Left renal pelvis (tissue), 4 donors: ENCODE data around the gene SLC25A13. TPM values are rescaled to one million over a fixed set of nuclear protein-coding genes. Genes with fewer than 3 reads are reported as not detected.
"Not testable (repeated sequence)": the region's sequence is repeated elsewhere in the genome, so short reads cannot be mapped to it uniquely, and the experiment has no call there.

ENCODE experiments used
- DNase-seq, 4 donors: peaks; one replicate each; pipeline ENCODE4 v3.0.0-alpha.2; 2013; ENCODE audit warnings: low read depth in 4 of 4, low spot score in 3 of 4
- polyA plus RNA-seq, 4 donors: library from polyadenylated mRNA; unstranded; fragments of 120-200 nt; gene quantifications; one replicate each; pipeline ENCODE4 v1.2.1, GENCODE V29; 2013; ENCODE audit not compliant: insufficient read length in 4 of 4

The SLC25A13 gene
- polyA plus RNA-seq, 4 donors, result 21.5 to 41.6 (median 41.0) TPM

DNA sequence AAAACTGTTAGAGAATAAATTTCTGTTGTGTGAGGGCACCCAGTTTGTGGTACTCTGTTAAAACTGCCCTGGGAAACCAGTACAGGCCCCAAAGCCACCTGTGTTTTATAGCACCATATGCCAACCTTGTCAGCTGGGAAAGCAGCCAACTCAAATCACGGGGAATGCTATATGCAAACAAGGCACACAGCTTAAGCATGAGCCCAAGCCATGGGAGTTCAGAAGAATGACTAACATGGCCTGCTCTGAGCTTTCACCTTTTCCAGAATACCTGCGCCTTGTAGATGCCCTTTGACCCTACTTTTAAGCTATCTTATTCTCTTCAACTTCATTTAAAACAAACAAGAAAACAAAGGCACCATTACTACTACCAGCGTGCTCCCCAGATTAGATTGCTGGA is 5.5 kb upstream of the SLC25A13 start:
- DNase-seq, result no peak

GRCh38 chr7:96326752-96327151 is 4.9 kb upstream of the SLC25A13 start:
- not testable (repeated sequence) for DNase-seq

GRCh38 chr7:96322847-96323461 is 1.1 kb upstream of the SLC25A13 start:
- DNase-seq, result no peak

GRCh38 chr7:96322373-96322695 is 436 bp upstream of the SLC25A13 start:
- DNase-seq, result no peak

DNA sequence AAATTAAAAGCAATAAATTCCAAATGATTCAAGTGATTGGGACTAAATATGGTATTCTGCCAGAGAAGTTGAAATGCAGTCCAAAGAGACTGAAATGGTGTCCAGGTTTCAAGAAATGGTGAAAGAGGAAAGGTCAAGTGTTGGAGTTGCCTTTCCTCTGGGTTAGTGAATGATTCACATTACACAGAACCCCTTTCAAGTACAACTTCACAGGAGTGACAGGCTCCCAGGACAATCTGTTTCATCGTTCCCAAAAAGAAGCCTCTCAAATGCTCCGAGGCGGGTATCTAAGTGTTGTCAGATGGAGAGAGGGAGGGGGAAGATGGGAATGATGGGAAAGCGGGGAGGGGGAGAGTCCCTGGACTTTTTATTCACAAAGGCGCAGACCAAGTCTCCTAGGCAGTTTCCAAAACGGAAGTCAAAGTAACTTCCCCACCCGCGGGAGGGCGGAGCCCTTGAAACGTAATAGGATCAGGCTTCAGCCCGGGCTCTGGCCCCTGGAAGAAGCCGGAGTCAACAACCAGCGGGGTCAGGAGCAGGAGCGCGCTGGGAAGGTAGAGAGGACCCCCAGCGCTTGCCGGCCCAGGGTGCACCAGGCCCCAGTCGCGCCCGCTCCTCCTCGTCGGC is 754 bp downstream of the SLC25A13 start:
- DNase-seq, result peak; percentile 74 to 87 (median 82)

DNA sequence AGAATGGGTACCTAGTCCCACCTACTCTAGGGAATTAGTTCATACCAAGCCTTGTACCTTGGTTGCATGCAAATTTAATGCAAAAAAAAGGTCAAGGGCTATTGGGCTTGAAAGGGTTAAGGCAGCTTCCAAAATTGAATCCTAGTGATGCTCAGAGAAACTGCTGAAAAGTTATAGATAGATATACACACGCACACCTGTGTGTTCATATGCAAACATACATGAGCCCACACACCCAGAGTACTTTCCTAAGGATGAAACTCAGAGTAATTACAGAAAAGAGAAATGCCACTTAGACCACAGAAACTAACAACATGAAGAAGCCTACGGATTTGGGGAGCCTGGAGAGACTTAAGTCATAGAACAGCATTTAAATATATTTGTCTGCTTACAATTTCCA is 1.5 kb downstream of the SLC25A13 start:
- DNase-seq, result no peak

DNA sequence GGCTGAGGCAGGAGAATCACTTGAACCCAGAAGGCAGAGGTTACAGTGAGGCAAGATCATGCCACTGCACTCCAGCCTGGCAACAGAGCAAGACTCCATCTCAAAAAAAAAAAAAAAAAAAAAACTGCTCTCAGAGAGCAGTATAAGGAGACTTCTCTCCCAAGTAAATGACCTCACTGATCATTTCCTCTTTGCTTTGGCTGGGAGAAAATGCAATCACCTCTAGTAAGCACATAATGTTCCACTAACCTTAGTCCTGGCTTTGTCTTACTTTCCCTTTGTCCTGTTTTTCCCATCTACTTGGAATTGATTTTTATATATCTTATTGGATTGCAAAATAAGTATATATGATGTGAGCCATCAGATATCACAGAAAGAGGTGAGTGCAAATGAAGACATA is 2.5 kb downstream of the SLC25A13 start:
- no peak for DNase-seq

DNA sequence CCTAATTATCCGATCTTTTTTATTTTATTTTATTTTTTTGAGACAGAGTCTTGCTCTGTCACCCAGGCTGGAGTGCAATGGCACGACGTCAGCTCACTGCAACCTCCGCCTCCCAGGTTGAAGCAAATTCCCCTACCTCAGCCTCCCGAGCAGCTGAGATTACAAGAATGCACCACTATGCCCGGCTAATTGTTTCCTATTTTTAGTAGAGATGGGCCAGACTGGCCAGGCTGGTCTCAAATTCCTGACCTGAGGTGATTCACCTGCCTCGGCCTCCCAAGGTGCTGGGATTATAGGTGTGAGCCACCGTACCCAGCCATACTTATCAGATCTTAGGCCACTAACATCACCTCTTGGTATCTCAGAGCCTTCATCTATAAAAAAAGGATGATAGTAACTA is 4.9 kb downstream of the SLC25A13 start:
- no peak for DNase-seq

- no peak for DNase-seq
Observed at GRCh38 chr7:96315125-96315512, 6.8 kb downstream of the SLC25A13 start.

GRCh38 chr7:96314402-96315124 is 7.3 kb downstream of the SLC25A13 start:
- no peak for DNase-seq

GRCh38 chr7:96313940-96314339 is 8.0 kb downstream of the SLC25A13 start:
- no peak for DNase-seq

- DNase-seq, result no peak
Observed at GRCh38 chr7:96312502-96312901, 9.4 kb downstream of the SLC25A13 start.

DNA sequence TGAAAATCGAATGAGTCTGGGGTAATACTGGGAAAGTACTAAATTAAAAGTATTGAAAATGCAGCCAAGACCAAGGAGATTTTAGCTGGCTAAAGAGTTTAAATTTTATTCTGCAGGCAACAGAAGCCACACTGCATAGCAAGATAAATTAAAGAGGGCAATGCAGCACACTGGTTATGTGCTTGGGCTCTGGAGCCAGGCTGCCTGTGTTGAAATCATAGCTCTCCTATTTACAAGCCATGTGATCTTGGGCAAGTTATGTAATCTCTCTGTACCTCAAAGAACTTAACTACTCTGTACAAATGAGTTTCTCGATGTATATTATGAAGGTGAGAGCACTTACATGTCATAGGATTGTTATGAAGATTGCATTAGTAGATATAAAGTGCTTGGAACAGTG is 9.9 kb downstream of the SLC25A13 start:
- DNase-seq, result no peak

- DNase-seq, result no peak
Observed at GRCh38 chr7:96310110-96310509, 11.8 kb downstream of the SLC25A13 start.

DNA sequence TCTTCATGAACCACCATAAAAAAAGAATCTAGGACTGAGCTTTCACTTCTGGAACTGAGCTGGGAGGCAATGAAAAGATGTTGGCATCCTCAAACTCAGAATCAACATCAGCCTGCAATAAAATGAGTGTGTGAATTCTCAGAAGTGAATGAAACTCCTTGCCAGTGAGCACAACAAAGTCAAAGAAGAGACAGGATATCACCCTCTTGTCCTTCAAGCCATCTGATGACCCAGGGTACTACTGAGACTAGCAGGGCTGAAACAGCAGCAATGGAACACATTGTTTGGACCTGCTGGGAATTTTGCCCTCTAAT is 13.0 kb downstream of the SLC25A13 start:
- no peak for DNase-seq

DNA sequence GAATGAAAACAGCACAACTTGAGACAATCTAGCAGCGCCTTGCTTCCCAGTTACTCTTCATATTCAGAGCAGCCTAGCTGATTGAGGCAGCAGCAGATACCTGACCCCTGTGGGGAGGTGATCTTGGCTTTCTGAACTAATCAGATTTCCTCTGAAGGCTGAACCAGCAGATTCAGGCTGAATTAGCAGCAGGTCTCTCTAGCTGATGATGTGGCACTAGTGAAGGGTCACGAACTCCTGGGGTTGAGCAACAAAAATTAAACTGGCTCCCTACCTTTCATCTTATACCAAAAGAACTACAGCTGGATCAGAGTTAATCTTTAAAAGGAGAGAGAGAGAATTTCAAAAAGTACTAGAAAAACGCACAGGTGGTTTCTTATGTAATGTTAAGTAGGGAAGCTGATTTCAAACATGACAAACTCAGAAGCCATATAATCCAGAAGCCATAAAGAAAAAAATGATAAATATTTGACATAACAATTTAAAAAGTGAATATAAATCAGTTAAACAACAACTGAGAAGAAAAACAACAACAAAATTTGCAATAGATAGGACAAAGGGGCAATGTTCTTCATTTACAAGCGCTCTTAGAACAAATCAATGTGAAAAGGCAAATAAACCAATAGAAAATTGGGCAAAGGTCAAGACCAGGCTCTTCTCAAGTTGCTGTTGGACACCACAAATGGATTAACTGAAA is 13.5 kb downstream of the SLC25A13 start:
- DNase-seq, result no peak

- no peak for DNase-seq
Observed at GRCh38 chr7:96306385-96307125, 15.3 kb downstream of the SLC25A13 start.

DNA sequence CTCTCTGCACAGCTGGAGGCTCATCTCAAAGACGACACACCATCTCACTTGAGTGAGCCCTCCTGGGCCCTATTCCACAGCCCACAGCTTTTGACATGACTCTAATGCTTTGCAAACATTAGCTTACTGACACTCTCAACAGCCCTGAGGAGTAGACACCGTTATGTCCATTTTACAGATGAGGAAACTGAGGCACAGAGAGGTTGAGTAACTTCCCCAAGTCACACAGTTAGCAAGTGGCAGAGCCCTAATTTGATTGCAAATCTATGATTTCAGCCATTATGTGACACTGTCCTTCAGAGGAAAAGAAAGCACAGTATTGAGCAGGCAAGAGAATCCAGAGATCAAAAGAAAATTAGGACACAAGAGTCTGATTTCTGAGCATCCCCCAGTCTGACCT is 16.0 kb downstream of the SLC25A13 start:
- DNase-seq, result no peak

DNA sequence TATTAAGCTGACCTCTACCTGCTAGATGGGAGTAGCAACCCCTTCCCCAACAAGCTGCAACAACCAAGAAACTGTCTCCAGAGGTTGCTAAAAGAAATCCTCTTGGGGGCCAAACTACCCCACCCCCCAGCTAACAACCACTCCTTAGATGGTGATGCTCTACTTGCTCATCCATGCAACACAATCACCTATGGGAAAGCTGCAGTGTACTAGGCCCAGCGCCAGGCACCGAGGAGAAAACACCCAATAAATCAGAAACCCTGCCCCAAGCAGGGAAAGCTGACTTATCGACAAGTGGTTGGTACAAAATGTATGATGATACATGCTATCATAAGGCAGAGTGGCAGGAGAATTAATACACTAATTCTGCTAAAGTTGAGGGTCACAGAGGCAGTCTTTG is 17.3 kb downstream of the SLC25A13 start:
- no peak for DNase-seq

- no peak for DNase-seq
Observed at GRCh38 chr7:96303686-96304443, 18.0 kb downstream of the SLC25A13 start.
